GM23338 (cell line): Measurements from ENCODE around the gene MRPL20. TPM values are rescaled to one million over a fixed set of nuclear protein-coding genes. Genes with fewer than 3 reads are reported as not detected.

Experiments
- ATAC-seq: fragments of 200-7000 bp; cut with Tn5 transposase; 3 replicates; pipeline ENCODE4 v1.9.1; 2020
- DNase-seq: peaks from one replicate; pipeline ENCODE4 v3.0.0-alpha.2; 2015; ENCODE audit warnings: low spot score
- H2AFZ ChIP-seq: fragments of 200-600 bp; sonication (generic); 2 replicates; pipeline ENCODE4 v1.8.0; 2016; ENCODE audit warnings: antibody characterized with exemption, mild to moderate bottlenecking, moderate library complexity
- H3F3A ChIP-seq: fragments of 200-600 bp; sonication (generic); replicated peaks from 2 replicates; pipeline ENCODE4 v1.8.0; 2017; ENCODE audit warnings: antibody characterized with exemption, mixed run types, low read depth
- H3K27ac ChIP-seq: fragments of 200-600 bp; sonication (generic); 2 replicates; pipeline ENCODE4 v1.6.1; 2016; ENCODE audit warnings: low read depth
- H3K27me3 ChIP-seq: fragments of 200-600 bp; sonication (generic); 2 replicates; pipeline ENCODE4 v1.8.0; 2016; ENCODE audit warnings: mild to moderate bottlenecking, mixed run types, moderate library complexity; ENCODE audit not compliant: insufficient read depth
- H3K36me3 ChIP-seq: fragments of 200-600 bp; sonication (generic); 2 replicates; pipeline ENCODE4 v1.8.0; 2016; ENCODE audit warnings: mild to moderate bottlenecking; ENCODE audit not compliant: insufficient read depth
- H3K4me1 ChIP-seq: fragments of 200-600 bp; sonication (generic); 2 replicates; pipeline ENCODE4 v1.8.0; 2016; ENCODE audit warnings: mild to moderate bottlenecking, moderate library complexity; ENCODE audit not compliant: insufficient read depth
- H3K4me2 ChIP-seq: fragments of 200-600 bp; sonication (generic); 2 replicates; pipeline ENCODE4 v1.7.1; 2017; ENCODE audit warnings: mixed run types
- H3K4me3 ChIP-seq: fragments of 200-600 bp; sonication (generic); 2 replicates; pipeline ENCODE4 v1.6.1; 2016; ENCODE audit warnings: mixed run types
- H3K79me2 ChIP-seq: fragments of 200-600 bp; sonication (generic); replicated peaks from 2 replicates; pipeline ENCODE4 v1.8.0; 2017; ENCODE audit warnings: mild to moderate bottlenecking; ENCODE audit not compliant: insufficient read depth
- H3K9me2 ChIP-seq: fragments of 200-600 bp; sonication (generic); 2 replicates; pipeline ENCODE4 v1.8.0; 2017; ENCODE audit not compliant: insufficient read depth
- H4K20me1 ChIP-seq: fragments of 200-600 bp; sonication (generic); replicated peaks from 2 replicates; pipeline ENCODE4 v1.8.0; 2017; ENCODE audit warnings: mild to moderate bottlenecking; ENCODE audit not compliant: insufficient read depth
- H3K27ac Mint-ChIP-seq: 2 replicates; pipeline ENCODE4 v1.8.0; 2020; ENCODE audit warnings: inconsistent platforms, mild to moderate bottlenecking, moderate library complexity, mixed read lengths
- H3K27me3 Mint-ChIP-seq: 3 replicates; pipeline ENCODE4 v1.8.0; 2022; ENCODE audit warnings: low read depth, mild to moderate bottlenecking, moderate library complexity, mixed read lengths, inconsistent platforms; ENCODE audit not compliant: insufficient read depth, poor library complexity
- H3K36me3 Mint-ChIP-seq: 3 replicates; pipeline ENCODE4 v1.8.0; 2021; ENCODE audit warnings: low read depth, mild to moderate bottlenecking, inconsistent platforms, moderate library complexity, mixed read lengths
- H3K4me1 Mint-ChIP-seq: 3 replicates; pipeline ENCODE4 v1.8.0; 2020; ENCODE audit warnings: mild to moderate bottlenecking, inconsistent platforms, mixed read lengths
- H3K4me3 Mint-ChIP-seq: 3 replicates; pipeline ENCODE4 v1.8.0; 2021; ENCODE audit warnings: moderate library complexity, mild to moderate bottlenecking, inconsistent platforms, mixed read lengths
- H3K9me3 Mint-ChIP-seq: 3 replicates; pipeline ENCODE4 v1.8.0; 2020; ENCODE audit warnings: moderate library complexity, mild to moderate bottlenecking, inconsistent platforms, mixed read lengths
- CREB1 ChIP-seq: fragments of 250-450 bp; sonication (Bioruptor Pico); IDR thresholded peaks from 2 replicates; pipeline ENCODE4 v1.5.0; 2020; ENCODE audit warnings: low read depth, mild to moderate bottlenecking, moderate library complexity
- EZH2 ChIP-seq: fragments of 200-600 bp; sonication (generic); IDR thresholded peaks from one replicate; pipeline ENCODE4 v1.8.0; 2017; ENCODE audit warnings: antibody characterized with exemption, mild to moderate bottlenecking, low read depth; ENCODE audit not compliant: unreplicated experiment
- EZH2phosphoT487 ChIP-seq: fragments of 200-600 bp; sonication (generic); IDR thresholded peaks from one replicate; pipeline ENCODE4 v1.8.1; 2018; ENCODE audit warnings: antibody characterized with exemption; ENCODE audit not compliant: unreplicated experiment
- JUNB ChIP-seq: IDR thresholded peaks from one replicate; pipeline ENCODE4 v1.6.1; 2016; ENCODE audit warnings: antibody characterized with exemption; ENCODE audit not compliant: unreplicated experiment
- NANOG ChIP-seq: IDR thresholded peaks from 2 replicates; pipeline ENCODE4 v1.6.1; 2016; ENCODE audit warnings: antibody characterized with exemption, borderline replicate concordance
- POLR2AphosphoS5 ChIP-seq: IDR thresholded peaks from 2 replicates; pipeline ENCODE4 v1.6.1; 2016; ENCODE audit warnings: antibody characterized with exemption, low read depth
- STAT1 ChIP-seq: IDR thresholded peaks from one replicate; pipeline ENCODE4 v1.6.1; 2016; ENCODE audit warnings: antibody characterized with exemption; ENCODE audit not compliant: unreplicated experiment
- ZNF114 ChIP-seq: fragments of 250-450 bp; sonication (Bioruptor Pico); IDR thresholded peaks from 2 replicates; pipeline ENCODE4 v1.5.0; 2020; ENCODE audit warnings: mild to moderate bottlenecking, moderate library complexity
- ZNF331 ChIP-seq: fragments of 250-450 bp; sonication (Bioruptor Pico); IDR thresholded peaks from 2 replicates; pipeline ENCODE4 v1.5.0; 2020; ENCODE audit warnings: low read depth, mild to moderate bottlenecking, moderate library complexity
- polyA plus RNA-seq: library from polyadenylated mRNA; unstranded; fragments of >200 nt; fragmentation: Nextera tagmentation; extraction: Ambion mirVana; gene quantifications from 2 replicates; pipeline ENCODE4 v1.2.1, GENCODE V29; 2016
- total RNA-seq: library from RNA; depleted of rRNA; stranded (reverse); fragments of >200 nt; shearing (Covaris generic); gene quantifications from 2 replicates; pipeline ENCODE4 v1.2.3, GENCODE V29; 2014
- TF ChIP-seq, protein P1 (sequence below): IDR thresholded peaks from one replicate; pipeline ENCODE4 v1.6.1; 2018; ENCODE audit warnings: antibody characterized with exemption; ENCODE audit not compliant: unreplicated experiment
- TF ChIP-seq, protein P2 (sequence below), 2 experiments: fragments of 200-600 bp in 1 of 2; sonication (generic) in 1 of 2; conservative IDR thresholded peaks; 2 replicates each; pipeline versions ENCODE4 v1.5.1 to v1.6.1; 2016 to 2017; ENCODE audit warnings: antibody characterized with exemption in 2 of 2, low read depth in 2 of 2, mild to moderate bottlenecking in 2 of 2, moderate library complexity in 1 of 2

Gene MRPL20
- total and polyA plus RNA-seq, 2 experiments from 2014 or later = 173 to 319 TPM

DNA sequence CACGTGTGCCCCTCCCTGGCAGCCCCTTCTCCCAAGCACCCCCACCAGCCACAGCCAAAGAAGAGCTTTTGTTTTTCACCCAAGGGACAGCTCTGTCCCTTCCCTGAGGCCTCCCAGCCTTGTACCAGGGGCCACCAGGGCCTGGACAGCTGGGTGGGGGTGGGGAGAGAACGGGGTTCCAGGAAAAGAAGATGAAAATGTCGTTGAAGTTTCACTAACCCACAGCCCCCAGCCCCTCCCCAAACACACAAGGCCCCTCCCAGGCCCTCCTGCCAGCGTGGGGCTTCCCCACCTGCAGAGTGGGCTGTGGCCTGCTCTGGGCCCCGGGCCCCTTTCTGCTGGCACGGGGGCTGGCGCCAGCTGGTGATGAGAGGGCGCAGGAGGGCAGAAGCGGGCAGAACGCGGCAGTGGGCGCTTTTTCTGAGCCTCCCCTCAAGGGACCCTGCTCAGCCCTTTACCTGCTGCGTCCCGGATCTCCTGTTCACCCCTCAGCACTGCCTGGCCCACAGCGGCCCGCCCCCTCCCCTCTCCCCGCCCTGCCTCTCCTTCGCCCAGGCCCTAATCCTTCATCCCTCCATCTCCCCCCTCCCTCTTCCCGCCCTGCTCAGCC, 19.5 kb upstream of the MRPL20 start:
- peak overlapping the region; percentile 44; the same call in 2 of the 3 replicates for H3K4me3 Mint-ChIP-seq
- peaks cover 25% of the 10 kb centered on the region for H3F3A ChIP-seq
- peak overlapping the region; percentile 46 for H3K4me3 ChIP-seq
- no peaks in the 10 kb centered on the region for H4K20me1 ChIP-seq
- peak; percentile 4 for ATAC-seq
- H3K36me3 ChIP-seq = no peaks in the 10 kb centered on the region
- H3K79me2 ChIP-seq = no peaks in the 10 kb centered on the region
- no peaks in the 10 kb centered on the region for H3K27me3 ChIP-seq
- H3K4me1 Mint-ChIP-seq = peaks cover 46% of the 10 kb centered on the region
- no peak overlapping the region for H3K27ac Mint-ChIP-seq
- peaks cover 10% of the 10 kb centered on the region for H3K9me3 Mint-ChIP-seq
- peaks cover 4% of the 10 kb centered on the region; the same call in 2 of the 3 replicates for H3K36me3 Mint-ChIP-seq
- no peaks in the 10 kb centered on the region for H3K9me2 ChIP-seq
- DNase-seq = no peak
- no peak overlapping the region for H3K27ac ChIP-seq
- peaks cover 26% of the 10 kb centered on the region for H3K27me3 Mint-ChIP-seq
- peaks cover 35% of the 10 kb centered on the region for H3K4me1 ChIP-seq
- no peak overlapping the region for H2AFZ ChIP-seq
- H3K4me2 ChIP-seq = peak overlapping the region; percentile 72
- TF ChIP-seq, protein P1, sequence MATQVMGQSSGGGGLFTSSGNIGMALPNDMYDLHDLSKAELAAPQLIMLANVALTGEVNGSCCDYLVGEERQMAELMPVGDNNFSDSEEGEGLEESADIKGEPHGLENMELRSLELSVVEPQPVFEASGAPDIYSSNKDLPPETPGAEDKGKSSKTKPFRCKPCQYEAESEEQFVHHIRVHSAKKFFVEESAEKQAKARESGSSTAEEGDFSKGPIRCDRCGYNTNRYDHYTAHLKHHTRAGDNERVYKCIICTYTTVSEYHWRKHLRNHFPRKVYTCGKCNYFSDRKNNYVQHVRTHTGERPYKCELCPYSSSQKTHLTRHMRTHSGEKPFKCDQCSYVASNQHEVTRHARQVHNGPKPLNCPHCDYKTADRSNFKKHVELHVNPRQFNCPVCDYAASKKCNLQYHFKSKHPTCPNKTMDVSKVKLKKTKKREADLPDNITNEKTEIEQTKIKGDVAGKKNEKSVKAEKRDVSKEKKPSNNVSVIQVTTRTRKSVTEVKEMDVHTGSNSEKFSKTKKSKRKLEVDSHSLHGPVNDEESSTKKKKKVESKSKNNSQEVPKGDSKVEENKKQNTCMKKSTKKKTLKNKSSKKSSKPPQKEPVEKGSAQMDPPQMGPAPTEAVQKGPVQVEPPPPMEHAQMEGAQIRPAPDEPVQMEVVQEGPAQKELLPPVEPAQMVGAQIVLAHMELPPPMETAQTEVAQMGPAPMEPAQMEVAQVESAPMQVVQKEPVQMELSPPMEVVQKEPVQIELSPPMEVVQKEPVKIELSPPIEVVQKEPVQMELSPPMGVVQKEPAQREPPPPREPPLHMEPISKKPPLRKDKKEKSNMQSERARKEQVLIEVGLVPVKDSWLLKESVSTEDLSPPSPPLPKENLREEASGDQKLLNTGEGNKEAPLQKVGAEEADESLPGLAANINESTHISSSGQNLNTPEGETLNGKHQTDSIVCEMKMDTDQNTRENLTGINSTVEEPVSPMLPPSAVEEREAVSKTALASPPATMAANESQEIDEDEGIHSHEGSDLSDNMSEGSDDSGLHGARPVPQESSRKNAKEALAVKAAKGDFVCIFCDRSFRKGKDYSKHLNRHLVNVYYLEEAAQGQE = no peak
- TF ChIP-seq STAT1 (no peak), ZNF114 (CRISPR knock-in tag) (no peak), NANOG (no peak), ZNF331 (CRISPR knock-in tag) (no peak), POLR2AphosphoS5 (no peak), EZH2 (no peak), EZH2phosphoT487 (no peak), JUNB (no peak)

DNA sequence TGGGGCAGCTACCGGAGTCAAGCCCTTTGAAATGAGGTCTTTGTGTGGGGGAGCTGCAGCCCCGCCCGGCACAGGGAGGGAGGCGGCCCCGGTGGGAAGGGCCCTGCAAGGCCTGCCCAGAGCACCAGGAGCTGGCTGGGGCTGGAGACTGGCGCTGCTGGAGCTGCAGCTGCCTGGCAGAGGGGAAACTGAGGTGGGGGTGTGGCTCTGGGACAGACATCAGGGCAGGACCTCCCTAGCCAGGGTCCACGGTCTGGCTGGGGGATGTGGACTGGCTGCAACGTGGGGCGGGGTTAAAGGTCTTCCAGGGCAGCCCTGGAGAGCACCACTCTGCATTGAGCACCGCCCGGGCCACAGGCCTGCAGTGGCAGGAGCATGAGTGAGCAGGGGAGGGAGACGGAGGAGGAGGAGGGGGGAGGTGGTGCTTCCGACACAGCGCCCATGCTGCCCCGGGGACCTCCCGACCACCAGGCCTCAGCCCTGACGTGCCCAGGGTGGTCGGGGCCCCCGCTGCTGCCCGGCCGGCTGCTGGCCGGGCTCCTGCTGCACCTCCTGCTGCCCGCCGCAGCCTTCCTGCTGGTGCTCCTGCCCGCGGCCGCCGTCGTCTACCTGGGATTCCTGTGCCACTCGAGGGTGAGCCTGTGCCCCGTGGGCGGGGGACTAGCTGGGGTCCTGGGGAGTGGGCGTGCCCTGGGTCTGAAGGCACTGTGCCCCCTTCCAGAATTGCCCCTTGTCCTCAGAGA, 18.8 kb upstream of the MRPL20 start:
- Mint-ChIP-seq H3K36me3 (peaks cover 4% of the 10 kb centered on the region; the same call in 2 of the 3 replicates), H3K27me3 (peaks cover 25% of the 10 kb centered on the region), H3K4me1 (peaks cover 42% of the 10 kb centered on the region), H3K9me3 (peaks cover 10% of the 10 kb centered on the region), H3K4me3 (peak overlapping the region; percentile 44), H3K27ac (0 out of 2 replicates have a peak overlapping the region, but pooled peaks have one; percentile 52)
- Histone ChIP-seq H3K9me2 (no peaks in the 10 kb centered on the region), H3K4me3 (peak overlapping the region; percentile 46), H3K36me3 (no peaks in the 10 kb centered on the region), H3K4me2 (peak overlapping the region; percentile 72), H2AFZ (no peak overlapping the region), H3F3A (peaks cover 28% of the 10 kb centered on the region), H3K4me1 (peaks cover 39% of the 10 kb centered on the region), H3K27ac (no peak overlapping the region), H3K27me3 (no peaks in the 10 kb centered on the region), H3K79me2 (no peaks in the 10 kb centered on the region), H4K20me1 (no peaks in the 10 kb centered on the region)
- DNase-seq (peak; percentile 69), ATAC-seq (peak; percentile 48)
- no peak for TF ChIP-seq CREB1 (CRISPR knock-in tag)
- TF ChIP-seq, protein P2, sequence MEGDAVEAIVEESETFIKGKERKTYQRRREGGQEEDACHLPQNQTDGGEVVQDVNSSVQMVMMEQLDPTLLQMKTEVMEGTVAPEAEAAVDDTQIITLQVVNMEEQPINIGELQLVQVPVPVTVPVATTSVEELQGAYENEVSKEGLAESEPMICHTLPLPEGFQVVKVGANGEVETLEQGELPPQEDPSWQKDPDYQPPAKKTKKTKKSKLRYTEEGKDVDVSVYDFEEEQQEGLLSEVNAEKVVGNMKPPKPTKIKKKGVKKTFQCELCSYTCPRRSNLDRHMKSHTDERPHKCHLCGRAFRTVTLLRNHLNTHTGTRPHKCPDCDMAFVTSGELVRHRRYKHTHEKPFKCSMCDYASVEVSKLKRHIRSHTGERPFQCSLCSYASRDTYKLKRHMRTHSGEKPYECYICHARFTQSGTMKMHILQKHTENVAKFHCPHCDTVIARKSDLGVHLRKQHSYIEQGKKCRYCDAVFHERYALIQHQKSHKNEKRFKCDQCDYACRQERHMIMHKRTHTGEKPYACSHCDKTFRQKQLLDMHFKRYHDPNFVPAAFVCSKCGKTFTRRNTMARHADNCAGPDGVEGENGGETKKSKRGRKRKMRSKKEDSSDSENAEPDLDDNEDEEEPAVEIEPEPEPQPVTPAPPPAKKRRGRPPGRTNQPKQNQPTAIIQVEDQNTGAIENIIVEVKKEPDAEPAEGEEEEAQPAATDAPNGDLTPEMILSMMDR (conservative IDR thresholded peaks at IDR 0.05; ENCODE audit: low read depth in 2 of 2) = no peak
- TF ChIP-seq, protein P1 = no peak
- no peak for TF ChIP-seq EZH2phosphoT487
- no peak for TF ChIP-seq ZNF331 (CRISPR knock-in tag)
- TF ChIP-seq STAT1 = no peak
- no peak for TF ChIP-seq EZH2
- no peak for TF ChIP-seq ZNF114 (CRISPR knock-in tag)
- TF ChIP-seq JUNB = no peak
